Measurements from ENCODE around the gene ENPP3.

DNA sequence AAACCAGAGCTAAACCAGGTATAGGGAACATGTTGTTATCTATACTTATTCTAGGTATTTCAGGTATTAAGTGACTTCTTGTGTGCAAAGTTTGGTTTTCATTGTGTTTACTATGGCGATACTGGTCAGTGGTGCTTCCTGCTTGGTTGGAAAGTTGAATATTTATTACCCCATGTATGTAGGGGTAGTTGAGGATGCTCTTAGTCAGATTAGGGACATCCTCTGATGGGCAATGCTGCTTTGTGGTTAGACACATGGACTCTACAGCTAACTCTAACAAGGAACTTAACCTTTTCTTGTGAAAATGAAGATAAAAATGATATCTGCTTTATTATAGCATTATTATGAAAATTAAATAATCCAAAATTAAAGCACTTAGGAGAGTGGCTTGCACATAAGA is 126.6 kb downstream of the ENPP3 start:
- TF ChIP-seq GATA1 (IDR thresholded peaks at IDR 0.05; ENCODE audit: low read depth, low read length) (no peak), POLR2A (IDR thresholded peaks at IDR 0.05; ENCODE audit: low read length) (no peak)
